Amniotic epithelial cell (primary cell): Measurements from ENCODE around the gene SLC26A3.

Source experiments
- DNase-seq: peaks from one replicate; pipeline ENCODE4 v3.0.0-alpha.2; 2010; ENCODE audit warnings: low read depth

Gene SLC26A3

DNA sequence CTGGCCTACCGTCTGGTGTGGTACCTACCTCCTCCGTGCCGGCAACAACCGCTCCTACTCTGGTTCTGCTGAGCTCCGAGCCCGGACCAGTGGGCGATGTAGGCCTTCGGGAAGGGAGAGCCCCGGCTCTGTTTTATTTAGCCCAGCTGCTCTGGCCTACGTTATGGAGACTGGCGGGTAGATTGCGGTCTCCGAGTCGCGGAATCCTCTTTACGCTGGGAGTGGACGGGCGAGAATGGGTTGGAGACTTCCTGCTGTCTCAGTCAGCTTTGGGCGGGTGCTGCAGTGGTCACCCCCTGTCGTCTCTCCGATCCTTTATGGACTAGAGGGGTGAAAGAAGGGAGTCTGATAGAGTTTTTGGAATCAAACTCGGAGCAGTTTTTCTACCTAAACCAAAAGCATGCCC, 58.7 kb downstream of the SLC26A3 start:
- no peak for DNase-seq

DNA sequence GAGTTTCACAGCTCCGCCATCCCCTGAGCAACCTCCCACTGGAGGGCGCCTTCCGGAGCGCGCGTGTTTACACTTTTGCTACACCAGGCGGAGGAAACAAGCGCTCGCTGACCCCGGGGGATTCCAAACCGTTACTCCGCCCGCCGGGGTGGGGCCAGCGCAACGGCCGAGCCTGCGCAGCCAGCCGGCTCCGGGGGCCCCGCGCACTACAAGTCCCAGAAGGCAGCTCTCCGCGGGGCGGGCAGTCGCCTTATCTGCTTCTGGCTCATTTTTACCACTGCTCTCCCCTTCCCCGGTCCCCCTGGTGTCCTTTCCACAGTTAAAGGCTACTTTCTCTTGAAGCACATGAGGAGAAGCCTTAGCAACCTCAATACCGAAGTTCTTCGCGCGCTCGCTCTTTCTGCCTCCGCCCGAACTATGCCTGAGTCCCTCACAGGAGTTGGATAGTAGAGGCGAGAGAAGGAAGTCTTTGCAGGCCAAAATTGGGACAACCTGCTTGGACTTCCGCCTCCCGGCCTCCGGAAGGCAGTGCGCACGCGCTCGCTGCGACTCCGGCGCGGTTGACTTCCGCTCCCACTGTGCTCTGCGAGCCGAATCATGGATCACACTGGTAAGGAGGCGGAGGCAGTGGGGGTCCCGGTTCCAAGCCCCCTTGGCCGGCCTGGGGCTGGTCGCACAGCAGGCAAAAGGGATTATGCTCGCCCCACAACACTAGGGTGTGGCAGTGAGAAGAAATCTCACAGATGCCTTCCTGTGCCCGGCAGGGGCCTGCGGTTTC, 59.3 kb downstream of the SLC26A3 start, which contains the start of gene CBLL1:
CBLL1 (plus strand) TSS at position 576 of the 778 bp plus-strand sequence; CDS start at position 598, 22 bp downstream.
- DNase-seq: peak; percentile 95

DNA sequence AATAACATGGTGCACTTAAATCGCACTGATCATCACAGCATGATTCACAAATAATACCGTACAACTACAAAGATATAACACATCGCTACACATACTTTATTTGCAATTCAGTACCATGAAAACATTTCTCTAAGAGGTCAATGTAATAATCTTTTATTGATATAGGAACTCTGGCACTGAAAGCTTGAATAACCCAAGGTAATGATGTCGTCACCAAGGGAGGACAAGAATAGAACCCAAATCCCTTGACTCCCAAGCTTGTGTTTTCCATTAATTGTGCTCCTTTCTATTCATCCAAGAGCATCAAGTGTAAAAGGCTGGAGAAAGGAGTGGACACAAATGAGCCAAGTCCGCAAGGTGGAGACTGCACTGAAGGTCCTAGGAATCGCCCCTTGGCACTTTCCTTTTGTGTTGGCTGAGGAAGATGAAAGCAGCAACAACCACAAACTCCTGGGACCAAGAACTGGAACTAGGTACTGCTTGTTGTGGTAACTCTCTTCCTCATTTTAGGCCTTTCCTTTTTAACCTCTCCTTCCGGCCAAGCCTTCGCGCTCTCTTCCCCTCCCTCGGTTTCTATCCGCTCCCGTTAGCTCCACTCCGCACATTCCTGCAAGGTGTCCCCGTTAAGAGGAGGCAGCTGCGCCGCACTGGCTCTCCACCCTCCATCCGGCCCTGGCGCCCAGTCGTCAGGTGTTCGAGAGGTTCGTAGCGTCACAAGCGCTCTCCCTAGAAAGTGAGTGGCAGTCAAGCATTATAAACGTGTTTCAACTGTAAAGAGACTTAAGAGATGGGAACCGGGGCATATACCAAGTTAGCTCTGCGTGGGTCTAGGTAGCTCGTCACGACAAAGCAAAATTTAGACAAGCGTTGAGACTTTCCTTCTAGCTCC, 60.1 kb downstream of the SLC26A3 start:
- no peak for DNase-seq

DNA sequence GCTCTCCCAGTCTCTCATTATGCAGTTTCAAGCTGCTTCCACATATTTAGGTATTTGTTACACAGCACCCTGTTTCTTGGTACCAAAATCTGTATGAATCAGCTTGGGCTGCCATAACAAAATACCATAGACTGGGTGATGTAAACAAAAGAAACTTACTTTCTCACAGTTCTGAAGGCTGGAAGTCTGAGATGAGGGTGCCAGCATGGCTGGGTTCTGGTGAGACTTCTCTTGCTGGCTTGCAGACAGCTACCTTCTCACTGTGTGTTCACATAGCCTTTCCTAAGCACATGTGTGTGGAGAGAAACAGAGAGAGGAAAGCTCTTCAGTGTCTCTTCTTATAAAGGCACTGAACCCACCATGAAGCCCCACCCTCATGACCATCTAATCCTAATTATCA, 74.7 kb downstream of the SLC26A3 start:
- DNase-seq: no peak

DNA sequence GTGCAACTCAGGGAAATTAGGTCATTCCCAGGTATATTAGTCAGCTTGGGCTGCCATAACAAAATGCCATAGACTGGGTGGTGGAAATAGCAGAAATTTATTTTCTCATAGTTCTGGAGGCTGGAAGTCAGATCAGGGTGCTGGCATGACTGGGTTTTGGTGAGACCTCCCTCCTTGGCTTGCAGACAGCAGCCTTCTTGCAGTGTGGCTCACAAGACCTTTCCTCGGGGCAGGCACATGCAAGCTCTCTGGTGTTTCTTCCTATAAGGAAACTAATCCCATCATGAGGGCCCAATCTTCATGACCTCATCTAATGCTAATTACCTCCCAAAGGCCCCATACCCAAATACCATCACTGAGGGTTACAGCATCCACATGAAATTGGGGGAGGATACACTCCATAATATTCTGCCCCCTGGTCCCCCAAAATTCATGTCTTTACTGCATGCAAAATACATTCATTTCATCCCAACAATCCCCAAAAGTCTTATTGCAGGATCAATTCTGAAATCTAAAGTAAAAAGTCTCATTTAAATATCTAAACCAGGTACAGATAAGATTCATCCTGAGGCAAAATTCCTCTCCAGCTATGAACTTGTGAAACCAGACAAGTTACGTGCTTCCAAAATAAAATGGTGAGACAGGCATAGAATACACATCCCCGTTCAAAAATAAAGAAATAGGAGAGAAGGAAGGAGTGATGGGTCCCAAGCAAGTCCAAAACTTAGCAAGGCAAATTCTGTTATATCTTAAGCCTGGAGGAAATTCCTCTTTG, 76.5 kb downstream of the SLC26A3 start:
- DNase-seq: no peak

DNA sequence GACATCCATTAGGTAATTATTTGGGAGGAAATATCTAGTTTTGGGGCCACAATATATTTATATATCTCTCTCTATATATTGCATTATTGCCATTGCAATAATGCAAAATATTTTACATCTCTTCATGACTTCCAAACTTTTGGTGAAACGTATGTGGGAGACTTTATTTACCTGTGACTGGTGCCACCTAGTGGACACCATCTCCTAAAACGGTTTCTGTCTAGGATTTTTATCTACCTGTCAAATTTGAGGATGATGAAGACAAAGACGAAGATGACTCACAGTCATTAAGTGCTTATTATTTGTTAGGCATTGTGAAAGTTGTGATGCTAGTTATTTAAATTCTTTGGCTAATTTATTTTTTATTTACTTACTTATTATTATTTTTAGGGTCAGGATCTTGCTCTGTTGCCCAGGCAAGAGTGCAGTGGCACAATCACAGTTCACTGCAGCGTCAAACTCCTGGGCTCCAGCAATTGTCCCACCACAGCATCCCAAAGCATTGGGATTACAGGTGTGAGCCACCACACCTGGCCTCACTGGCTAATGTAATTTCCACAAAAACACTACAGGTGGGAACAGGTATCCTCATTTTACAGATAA, 77.8 kb downstream of the SLC26A3 start:
- DNase-seq: peak; percentile 65

DNA sequence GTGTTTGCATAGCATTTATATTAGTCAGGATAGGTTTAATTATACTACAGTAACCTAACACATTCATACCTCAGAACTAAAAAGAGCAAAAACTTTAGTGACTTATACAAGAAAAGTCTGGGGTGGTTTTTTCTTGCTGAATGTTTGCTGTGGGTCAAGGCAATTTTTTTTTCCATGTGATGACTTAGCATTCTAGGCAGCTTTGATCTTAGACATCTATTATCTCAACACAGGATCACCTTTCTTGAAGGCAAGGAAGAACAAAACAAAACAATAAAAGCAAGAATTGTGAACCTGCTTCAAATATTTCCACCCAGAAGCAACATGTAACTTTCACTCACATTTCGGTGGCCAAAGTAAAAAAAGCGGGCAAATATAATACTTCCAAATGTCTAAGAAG, 79.8 kb downstream of the SLC26A3 start:
- DNase-seq: no peak

DNA sequence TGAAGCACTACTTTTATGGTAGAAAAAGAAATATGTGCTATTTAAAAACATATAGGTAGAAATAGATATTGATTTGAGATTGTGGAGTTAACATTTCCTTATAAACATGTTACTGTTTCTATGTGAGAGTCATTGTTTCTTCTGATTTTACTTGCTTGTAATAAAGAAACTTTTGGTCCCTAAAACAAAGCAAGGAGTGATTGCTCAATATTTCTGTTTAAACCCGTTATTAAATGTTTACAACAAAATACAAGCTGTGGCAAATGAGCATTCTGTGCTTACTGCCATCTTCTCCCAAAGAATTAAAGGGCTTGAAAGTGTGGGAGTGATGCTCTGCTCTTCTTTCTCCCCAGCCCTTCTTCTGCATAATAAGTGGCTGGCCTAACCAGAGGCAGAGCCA, 81.7 kb downstream of the SLC26A3 start:
- DNase-seq: no peak

DNA sequence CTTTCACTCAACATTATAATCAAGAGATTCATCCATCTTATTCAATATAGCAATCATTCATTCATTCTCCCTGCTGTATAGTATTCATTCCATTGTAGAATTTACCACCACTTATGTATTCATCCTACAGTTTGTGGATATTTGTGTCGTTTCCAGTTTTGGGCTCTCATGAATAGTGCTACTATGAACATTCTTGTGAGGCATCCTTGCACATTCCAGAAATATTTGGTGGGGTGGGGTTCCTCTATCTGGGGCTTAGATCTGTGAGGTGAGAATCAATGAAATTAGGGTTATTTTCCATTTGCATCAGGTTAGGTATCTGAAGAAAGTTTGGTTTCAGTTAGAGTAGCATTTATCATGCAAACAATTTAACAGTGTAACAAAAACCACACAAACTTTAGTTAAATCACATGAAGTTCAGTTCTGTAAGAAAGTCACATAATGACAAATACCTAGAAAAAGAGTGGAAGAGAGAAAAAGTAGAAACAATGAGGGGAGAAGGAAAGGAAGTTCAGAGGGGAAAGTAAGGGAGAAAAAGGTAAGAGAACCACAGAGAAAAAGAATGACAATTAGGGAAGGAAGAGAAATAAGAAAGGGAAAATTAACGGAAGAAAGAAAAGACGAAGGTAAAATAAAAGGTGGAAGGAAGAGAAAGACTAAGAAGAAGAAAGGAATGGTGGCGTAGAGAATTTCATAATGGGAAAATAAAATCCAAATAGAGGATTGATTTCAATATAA, 84.4 kb downstream of the SLC26A3 start:
- DNase-seq: no peak

DNA sequence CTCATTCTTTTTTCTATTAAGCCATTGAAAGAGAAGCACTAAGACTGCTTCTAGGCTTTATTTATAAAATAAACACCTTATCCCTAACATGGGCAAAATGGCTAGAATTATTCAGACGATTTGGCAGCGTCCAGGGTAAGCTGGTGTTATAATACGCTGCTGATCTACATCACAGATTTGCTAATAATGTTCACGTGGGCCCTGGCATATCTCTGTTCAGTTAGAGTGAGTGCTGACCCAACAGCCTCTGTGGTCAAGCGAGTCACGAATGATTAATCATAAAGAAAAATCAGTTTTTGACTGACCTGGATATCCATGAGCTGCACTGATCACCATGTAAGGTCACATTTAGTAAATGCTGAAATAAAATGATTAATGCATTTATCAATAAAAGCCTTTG, 87.5 kb downstream of the SLC26A3 start:
- DNase-seq: peak; percentile 66
